H54 (cell line): ENCODE results near the gene NOL7.

Source experiments
- DNase-seq: peaks from one replicate; pipeline ENCODE4 v3.0.0; 2011; ENCODE audit warnings: low spot score, mixed read lengths; ENCODE audit not compliant: insufficient read length
- FAIRE-seq: peaks from 3 replicates; lab custom pipeline; 2011; peaks lifted over from hg19 to GRCh38; lab: Jason Lieb, UNC
- POLR2A ChIP-seq: IDR thresholded peaks from 2 replicates; pipeline ENCODE4 v1.6.1; 2011; ENCODE audit warnings: low read depth, mild to moderate bottlenecking, low read length

Gene NOL7

DNA sequence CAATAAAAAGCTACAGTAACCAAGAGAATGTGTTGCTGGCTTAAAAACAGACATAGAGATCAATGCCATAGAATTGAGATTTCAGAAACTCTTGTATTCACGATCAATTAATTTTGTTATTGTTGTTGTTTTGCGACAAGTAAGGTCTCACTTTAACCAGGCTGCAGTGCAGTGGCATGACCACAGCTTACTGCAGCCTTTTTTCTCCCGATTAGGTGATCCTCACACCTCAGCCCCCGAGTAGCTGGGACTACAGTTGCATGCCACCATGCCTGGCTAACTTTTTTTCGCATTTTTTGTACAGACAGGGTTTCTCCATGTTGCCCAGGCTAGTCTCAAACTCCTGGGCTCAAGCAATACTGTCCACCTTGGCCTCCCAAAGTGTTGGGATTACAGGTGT, 54.3 kb downstream of the NOL7 start:
- FAIRE-seq (peak; percentile 64), DNase-seq (no peak)
- TF ChIP-seq POLR2A: no peak
